Ovary (tissue), 3 donors: ENCODE measurements around the gene TBXAS1.

Experiments used
- CTCF ChIP-seq, 3 donors: fragments of 450-650 bp in 2 of 3; fragments of 200-600 bp in 1 of 3; IDR thresholded peaks; one replicate each; pipeline versions ENCODE4 v1.5.1 to v1.8.0; 2016 to 2022; ENCODE audit warnings: antibody characterized with exemption in 3 of 3, mild to moderate bottlenecking in 1 of 3
- EP300 ChIP-seq: sonication (generic); formaldehyde crosslinking; IDR thresholded peaks from one replicate; pipeline ENCODE4 v1.6.1; 2017; ENCODE audit warnings: antibody characterized with exemption
- donor health status: DM: no; HTN: no; CAD: no.

GRCh38 chr7:139991269-139991666 is 162.2 kb downstream of the TBXAS1 start:
- TF ChIP-seq CTCF (IDR thresholded peaks at IDR 0.05) (no peak), EP300 (no peak)
